OCI-LY7 (cell line): Measurements from ENCODE around the gene RXRG.

Source experiments
- EZH2phosphoT487 ChIP-seq: fragments of 200-600 bp; sonication (generic); IDR thresholded peaks from 2 replicates; pipeline ENCODE4 v1.6.1; 2018; ENCODE audit warnings: low read depth, borderline replicate concordance, mild to moderate bottlenecking, mixed run types, antibody characterized with exemption, low read length, moderate library complexity, mixed read lengths
- TF ChIP-seq, protein P1 (sequence below): fragments of 200-600 bp; sonication (generic); conservative IDR thresholded peaks from 2 replicates; pipeline ENCODE4 v1.5.1; 2014; ENCODE audit warnings: mild to moderate bottlenecking, antibody characterized with exemption, low read length, moderate library complexity, mixed read lengths

DNA sequence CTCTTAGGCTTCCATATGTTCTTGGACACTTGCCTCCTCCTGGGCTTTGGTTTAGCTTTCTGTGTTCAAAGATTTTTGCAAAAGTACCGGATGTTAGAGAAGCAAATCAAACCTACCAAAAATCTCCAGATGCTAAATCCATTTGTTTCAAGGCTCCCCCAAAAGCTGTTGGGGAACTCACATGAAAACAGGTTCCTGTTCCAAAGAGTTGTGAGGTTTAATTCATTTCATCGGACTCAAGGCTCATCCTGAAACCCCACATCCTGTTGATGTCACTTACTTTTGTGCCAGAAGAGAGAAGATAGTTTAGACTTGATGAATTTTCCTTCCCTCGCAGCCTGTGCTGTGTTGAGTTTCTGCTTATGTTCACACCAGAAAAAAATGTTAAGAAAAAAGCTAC is 41.7 kb upstream of the RXRG start:
- TF ChIP-seq, protein P1, sequence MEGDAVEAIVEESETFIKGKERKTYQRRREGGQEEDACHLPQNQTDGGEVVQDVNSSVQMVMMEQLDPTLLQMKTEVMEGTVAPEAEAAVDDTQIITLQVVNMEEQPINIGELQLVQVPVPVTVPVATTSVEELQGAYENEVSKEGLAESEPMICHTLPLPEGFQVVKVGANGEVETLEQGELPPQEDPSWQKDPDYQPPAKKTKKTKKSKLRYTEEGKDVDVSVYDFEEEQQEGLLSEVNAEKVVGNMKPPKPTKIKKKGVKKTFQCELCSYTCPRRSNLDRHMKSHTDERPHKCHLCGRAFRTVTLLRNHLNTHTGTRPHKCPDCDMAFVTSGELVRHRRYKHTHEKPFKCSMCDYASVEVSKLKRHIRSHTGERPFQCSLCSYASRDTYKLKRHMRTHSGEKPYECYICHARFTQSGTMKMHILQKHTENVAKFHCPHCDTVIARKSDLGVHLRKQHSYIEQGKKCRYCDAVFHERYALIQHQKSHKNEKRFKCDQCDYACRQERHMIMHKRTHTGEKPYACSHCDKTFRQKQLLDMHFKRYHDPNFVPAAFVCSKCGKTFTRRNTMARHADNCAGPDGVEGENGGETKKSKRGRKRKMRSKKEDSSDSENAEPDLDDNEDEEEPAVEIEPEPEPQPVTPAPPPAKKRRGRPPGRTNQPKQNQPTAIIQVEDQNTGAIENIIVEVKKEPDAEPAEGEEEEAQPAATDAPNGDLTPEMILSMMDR, result no peak
- TF ChIP-seq EZH2phosphoT487, result no peak
